Peyer's patch (tissue), 4 donors: ENCODE data around the gene SLCO3A1.

Experiments
- POLR2A ChIP-seq, 2 donors: fragments of 450-650 bp; IDR thresholded peaks; one replicate each; pipeline ENCODE4 v1.5.1; 2017; ENCODE audit warnings: antibody characterized with exemption in 2 of 2, mild to moderate bottlenecking in 2 of 2, moderate library complexity in 2 of 2
- TF ChIP-seq, protein P1 (sequence below), 6 experiments: fragments of 450-650 bp in 4 of 6; fragments of 200-600 bp in 2 of 6; sonication (generic) in 1 of 6; IDR thresholded peaks; one replicate each; pipeline ENCODE4 v1.5.1; 2017 to 2019; ENCODE audit warnings: antibody characterized with exemption in 6 of 6, mild to moderate bottlenecking in 3 of 6, moderate library complexity in 1 of 6

DNA sequence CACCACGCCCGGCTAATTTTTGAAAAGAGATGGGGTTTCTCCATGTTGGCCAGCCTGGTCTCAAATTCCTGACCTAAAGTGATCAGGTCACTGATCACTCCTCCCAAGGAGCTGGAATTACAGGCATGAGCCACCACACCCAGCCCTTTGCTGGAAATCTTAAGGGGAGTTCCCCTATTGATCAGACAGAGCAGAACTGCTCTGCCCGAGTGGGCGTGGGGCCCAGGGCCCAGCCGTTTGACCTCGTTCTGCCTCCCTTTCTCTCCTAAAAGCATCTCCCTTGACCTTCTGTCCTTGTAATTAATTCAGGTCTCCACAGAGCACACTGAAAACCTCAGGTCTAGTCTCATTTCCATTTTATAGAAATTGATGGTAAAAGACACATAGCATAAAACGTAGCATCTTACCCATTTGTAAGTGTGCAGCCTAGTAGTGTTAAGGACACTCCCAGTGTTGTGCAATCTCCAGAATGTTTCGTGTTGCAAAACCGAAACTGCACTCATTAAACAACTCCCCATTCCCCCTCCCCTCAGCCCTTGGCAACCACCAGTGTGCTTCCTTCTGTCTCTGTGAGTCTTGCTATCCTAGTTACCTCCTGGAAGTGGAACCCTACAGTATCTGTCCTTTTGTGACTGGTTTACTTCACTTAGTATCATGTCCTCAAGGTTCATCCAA, 89.3 kb downstream of the SLCO3A1 start:
- TF ChIP-seq, protein P1, sequence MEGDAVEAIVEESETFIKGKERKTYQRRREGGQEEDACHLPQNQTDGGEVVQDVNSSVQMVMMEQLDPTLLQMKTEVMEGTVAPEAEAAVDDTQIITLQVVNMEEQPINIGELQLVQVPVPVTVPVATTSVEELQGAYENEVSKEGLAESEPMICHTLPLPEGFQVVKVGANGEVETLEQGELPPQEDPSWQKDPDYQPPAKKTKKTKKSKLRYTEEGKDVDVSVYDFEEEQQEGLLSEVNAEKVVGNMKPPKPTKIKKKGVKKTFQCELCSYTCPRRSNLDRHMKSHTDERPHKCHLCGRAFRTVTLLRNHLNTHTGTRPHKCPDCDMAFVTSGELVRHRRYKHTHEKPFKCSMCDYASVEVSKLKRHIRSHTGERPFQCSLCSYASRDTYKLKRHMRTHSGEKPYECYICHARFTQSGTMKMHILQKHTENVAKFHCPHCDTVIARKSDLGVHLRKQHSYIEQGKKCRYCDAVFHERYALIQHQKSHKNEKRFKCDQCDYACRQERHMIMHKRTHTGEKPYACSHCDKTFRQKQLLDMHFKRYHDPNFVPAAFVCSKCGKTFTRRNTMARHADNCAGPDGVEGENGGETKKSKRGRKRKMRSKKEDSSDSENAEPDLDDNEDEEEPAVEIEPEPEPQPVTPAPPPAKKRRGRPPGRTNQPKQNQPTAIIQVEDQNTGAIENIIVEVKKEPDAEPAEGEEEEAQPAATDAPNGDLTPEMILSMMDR (IDR thresholded peaks at IDR 0.05), result no peak
- no peak for TF ChIP-seq POLR2A (IDR thresholded peaks at IDR 0.05)
